ENCODE measurements around the gene SFXN4. TPM values are rescaled to one million over a fixed set of nuclear protein-coding genes. Genes with fewer than 3 reads are reported as not detected.

Gene SFXN4
- total and polyA plus RNA-seq, 2 experiments from 2014 or later, result 18.6 to 22.3 TPM

DNA sequence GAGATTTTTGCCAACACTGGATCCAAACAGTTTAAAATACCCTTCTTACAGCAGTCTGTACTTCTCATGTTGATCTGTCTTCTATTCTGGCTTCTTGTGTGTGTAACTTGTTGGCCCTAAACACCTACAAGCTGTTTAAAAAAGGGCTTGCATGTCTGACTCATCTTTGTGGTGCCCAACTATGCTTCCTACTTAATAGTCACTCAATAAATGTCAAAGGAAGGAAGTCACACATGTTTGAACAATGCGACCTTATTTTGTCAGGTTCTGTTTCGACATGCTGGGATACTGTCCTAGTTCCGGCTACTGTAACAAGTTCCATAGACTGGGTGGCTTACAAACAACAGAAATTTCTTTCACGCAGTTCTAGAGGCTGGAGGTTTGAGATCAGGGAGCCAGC is 32.4 kb upstream of the SFXN4 start:
- H4K20me1 ChIP-seq (replicated peaks; ENCODE audit: insufficient read depth), result no peaks in the 10 kb centered on the region
- no peak for ATAC-seq
- Mint-ChIP-seq H3K4me3 (no peak overlapping the region), H3K27me3 (ENCODE audit: insufficient read depth, low read depth, poor library complexity) (peaks cover 11% of the 10 kb centered on the region), H3K27ac (no peak overlapping the region), H3K4me1 (peaks cover 8% of the 10 kb centered on the region; the same call in 2 of the 3 replicates), H3K36me3 (ENCODE audit: low read depth) (no peaks in the 10 kb centered on the region), H3K9me3 (no peaks in the 10 kb centered on the region)
- no peak for TF ChIP-seq EZH2phosphoT487 (IDR thresholded peaks at IDR 0.05; ENCODE audit: unreplicated experiment)
- TF ChIP-seq NANOG (IDR thresholded peaks at IDR 0.05; ENCODE audit: borderline replicate concordance), result no peak
- TF ChIP-seq, protein P1, sequence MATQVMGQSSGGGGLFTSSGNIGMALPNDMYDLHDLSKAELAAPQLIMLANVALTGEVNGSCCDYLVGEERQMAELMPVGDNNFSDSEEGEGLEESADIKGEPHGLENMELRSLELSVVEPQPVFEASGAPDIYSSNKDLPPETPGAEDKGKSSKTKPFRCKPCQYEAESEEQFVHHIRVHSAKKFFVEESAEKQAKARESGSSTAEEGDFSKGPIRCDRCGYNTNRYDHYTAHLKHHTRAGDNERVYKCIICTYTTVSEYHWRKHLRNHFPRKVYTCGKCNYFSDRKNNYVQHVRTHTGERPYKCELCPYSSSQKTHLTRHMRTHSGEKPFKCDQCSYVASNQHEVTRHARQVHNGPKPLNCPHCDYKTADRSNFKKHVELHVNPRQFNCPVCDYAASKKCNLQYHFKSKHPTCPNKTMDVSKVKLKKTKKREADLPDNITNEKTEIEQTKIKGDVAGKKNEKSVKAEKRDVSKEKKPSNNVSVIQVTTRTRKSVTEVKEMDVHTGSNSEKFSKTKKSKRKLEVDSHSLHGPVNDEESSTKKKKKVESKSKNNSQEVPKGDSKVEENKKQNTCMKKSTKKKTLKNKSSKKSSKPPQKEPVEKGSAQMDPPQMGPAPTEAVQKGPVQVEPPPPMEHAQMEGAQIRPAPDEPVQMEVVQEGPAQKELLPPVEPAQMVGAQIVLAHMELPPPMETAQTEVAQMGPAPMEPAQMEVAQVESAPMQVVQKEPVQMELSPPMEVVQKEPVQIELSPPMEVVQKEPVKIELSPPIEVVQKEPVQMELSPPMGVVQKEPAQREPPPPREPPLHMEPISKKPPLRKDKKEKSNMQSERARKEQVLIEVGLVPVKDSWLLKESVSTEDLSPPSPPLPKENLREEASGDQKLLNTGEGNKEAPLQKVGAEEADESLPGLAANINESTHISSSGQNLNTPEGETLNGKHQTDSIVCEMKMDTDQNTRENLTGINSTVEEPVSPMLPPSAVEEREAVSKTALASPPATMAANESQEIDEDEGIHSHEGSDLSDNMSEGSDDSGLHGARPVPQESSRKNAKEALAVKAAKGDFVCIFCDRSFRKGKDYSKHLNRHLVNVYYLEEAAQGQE (IDR thresholded peaks at IDR 0.05; ENCODE audit: unreplicated experiment), result no peak
- no peak for TF ChIP-seq EZH2 (IDR thresholded peaks at IDR 0.05; ENCODE audit: low read depth, unreplicated experiment)
- TF ChIP-seq JUNB (IDR thresholded peaks at IDR 0.05; ENCODE audit: unreplicated experiment), result no peak
- no peak for TF ChIP-seq POLR2AphosphoS5 (IDR thresholded peaks at IDR 0.05; ENCODE audit: low read depth)
- TF ChIP-seq, protein P2, sequence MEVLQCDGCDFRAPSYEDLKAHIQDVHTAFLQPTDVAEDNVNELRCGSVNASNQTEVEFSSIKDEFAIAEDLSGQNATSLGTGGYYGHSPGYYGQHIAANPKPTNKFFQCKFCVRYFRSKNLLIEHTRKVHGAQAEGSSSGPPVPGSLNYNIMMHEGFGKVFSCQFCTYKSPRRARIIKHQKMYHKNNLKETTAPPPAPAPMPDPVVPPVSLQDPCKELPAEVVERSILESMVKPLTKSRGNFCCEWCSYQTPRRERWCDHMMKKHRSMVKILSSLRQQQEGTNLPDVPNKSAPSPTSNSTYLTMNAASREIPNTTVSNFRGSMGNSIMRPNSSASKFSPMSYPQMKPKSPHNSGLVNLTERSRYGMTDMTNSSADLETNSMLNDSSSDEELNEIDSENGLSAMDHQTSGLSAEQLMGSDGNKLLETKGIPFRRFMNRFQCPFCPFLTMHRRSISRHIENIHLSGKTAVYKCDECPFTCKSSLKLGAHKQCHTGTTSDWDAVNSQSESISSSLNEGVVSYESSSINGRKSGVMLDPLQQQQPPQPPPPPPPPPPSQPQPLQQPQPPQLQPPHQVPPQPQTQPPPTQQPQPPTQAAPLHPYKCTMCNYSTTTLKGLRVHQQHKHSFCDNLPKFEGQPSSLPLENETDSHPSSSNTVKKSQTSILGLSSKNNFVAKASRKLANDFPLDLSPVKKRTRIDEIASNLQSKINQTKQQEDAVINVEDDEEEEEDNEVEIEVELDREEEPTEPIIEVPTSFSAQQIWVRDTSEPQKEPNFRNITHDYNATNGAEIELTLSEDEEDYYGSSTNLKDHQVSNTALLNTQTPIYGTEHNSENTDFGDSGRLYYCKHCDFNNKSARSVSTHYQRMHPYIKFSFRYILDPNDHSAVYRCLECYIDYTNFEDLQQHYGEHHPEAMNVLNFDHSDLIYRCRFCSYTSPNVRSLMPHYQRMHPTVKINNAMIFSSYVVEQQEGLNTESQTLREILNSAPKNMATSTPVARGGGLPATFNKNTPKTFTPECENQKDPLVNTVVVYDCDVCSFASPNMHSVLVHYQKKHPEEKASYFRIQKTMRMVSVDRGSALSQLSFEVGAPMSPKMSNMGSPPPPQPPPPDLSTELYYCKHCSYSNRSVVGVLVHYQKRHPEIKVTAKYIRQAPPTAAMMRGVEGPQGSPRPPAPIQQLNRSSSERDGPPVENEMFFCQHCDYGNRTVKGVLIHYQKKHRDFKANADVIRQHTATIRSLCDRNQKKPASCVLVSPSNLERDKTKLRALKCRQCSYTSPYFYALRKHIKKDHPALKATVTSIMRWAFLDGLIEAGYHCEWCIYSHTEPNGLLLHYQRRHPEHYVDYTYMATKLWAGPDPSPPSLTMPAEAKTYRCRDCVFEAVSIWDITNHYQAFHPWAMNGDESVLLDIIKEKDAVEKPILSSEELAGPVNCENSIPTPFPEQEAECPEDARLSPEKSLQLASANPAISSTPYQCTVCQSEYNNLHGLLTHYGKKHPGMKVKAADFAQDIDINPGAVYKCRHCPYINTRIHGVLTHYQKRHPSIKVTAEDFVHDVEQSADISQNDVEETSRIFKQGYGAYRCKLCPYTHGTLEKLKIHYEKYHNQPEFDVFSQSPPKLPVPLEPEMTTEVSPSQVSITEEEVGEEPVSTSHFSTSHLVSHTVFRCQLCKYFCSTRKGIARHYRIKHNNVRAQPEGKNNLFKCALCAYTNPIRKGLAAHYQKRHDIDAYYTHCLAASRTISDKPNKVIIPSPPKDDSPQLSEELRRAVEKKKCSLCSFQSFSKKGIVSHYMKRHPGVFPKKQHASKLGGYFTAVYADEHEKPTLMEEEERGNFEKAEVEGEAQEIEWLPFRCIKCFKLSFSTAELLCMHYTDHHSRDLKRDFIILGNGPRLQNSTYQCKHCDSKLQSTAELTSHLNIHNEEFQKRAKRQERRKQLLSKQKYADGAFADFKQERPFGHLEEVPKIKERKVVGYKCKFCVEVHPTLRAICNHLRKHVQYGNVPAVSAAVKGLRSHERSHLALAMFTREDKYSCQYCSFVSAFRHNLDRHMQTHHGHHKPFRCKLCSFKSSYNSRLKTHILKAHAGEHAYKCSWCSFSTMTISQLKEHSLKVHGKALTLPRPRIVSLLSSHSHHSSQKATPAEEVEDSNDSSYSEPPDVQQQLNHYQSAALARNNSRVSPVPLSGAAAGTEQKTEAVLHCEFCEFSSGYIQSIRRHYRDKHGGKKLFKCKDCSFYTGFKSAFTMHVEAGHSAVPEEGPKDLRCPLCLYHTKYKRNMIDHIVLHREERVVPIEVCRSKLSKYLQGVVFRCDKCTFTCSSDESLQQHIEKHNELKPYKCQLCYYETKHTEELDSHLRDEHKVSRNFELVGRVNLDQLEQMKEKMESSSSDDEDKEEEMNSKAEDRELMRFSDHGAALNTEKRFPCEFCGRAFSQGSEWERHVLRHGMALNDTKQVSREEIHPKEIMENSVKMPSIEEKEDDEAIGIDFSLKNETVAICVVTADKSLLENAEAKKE (CRISPR knock-in tag; IDR thresholded peaks at IDR 0.05), result no peak
- TF ChIP-seq, protein P3, sequence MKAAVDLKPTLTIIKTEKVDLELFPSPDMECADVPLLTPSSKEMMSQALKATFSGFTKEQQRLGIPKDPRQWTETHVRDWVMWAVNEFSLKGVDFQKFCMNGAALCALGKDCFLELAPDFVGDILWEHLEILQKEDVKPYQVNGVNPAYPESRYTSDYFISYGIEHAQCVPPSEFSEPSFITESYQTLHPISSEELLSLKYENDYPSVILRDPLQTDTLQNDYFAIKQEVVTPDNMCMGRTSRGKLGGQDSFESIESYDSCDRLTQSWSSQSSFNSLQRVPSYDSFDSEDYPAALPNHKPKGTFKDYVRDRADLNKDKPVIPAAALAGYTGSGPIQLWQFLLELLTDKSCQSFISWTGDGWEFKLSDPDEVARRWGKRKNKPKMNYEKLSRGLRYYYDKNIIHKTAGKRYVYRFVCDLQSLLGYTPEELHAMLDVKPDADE (IDR thresholded peaks at IDR 0.05), result no peak
- no peak for TF ChIP-seq STAT1 (IDR thresholded peaks at IDR 0.05; ENCODE audit: unreplicated experiment)
- TF ChIP-seq ZNF331 (CRISPR knock-in tag; IDR thresholded peaks at IDR 0.05; ENCODE audit: low read depth), result no peak
- H3F3A ChIP-seq (replicated peaks; ENCODE audit: low read depth), result no peaks in the 10 kb centered on the region
- H3K27me3 ChIP-seq (ENCODE audit: insufficient read depth), result no peaks in the 10 kb centered on the region
- peaks cover 7% of the 10 kb centered on the region for H3K4me1 ChIP-seq (ENCODE audit: insufficient read depth)
- H3K27ac ChIP-seq (ENCODE audit: low read depth), result no peak overlapping the region
- H3K4me2 ChIP-seq, result no peak overlapping the region
- no peaks in the 10 kb centered on the region for H3K79me2 ChIP-seq (replicated peaks; ENCODE audit: insufficient read depth)
- DNase-seq (ENCODE audit: low spot score), result no peak
- H3K4me3 ChIP-seq, result no peak overlapping the region
- no peak overlapping the region for H2AFZ ChIP-seq
- no peaks in the 10 kb centered on the region for H3K9me2 ChIP-seq (ENCODE audit: insufficient read depth)
- H3K36me3 ChIP-seq (ENCODE audit: insufficient read depth), result no peaks in the 10 kb centered on the region
